HL-60 (cell line): Measurements from ENCODE around the gene MORF4L1.
"Not testable (repeated sequence)": the region's sequence is repeated elsewhere in the genome, so short reads cannot be mapped to it uniquely, and the experiment has no call there.

Source experiments
- CTCF ChIP-seq: IDR thresholded peaks from one replicate; pipeline ENCODE4 v1.5.1; 2011; ENCODE audit warnings: low read length, control low read depth, inconsistent platforms; ENCODE audit not compliant: insufficient read depth
- GABPA ChIP-seq: IDR thresholded peaks from 2 replicates; pipeline ENCODE4 v1.6.1; 2012; ENCODE audit warnings: low read depth
- POLR2AphosphoS5 ChIP-seq: IDR thresholded peaks from 2 replicates; pipeline ENCODE4 v1.6.1; 2012; ENCODE audit warnings: low read depth
- REST ChIP-seq: IDR thresholded peaks from 2 replicates; pipeline ENCODE4 v1.6.1; 2012; ENCODE audit warnings: low read depth; ENCODE audit not compliant: insufficient replicate concordance

GRCh38 chr15:78902281-78903032 is 29.8 kb downstream of the MORF4L1 start:
- not testable (repeated sequence) for TF ChIP-seq CTCF, GABPA, REST, POLR2AphosphoS5
